EH (cell line): ENCODE data around the gene HDC.
A peak's percentile ranks its signal among the peaks of the same experiment; 100 is the strongest.

Source experiments
- DNase-seq: peaks from one replicate; pipeline ENCODE4 v3.0.0-alpha.2; 2015; ENCODE audit warnings: low read depth

The HDC gene, protein sequence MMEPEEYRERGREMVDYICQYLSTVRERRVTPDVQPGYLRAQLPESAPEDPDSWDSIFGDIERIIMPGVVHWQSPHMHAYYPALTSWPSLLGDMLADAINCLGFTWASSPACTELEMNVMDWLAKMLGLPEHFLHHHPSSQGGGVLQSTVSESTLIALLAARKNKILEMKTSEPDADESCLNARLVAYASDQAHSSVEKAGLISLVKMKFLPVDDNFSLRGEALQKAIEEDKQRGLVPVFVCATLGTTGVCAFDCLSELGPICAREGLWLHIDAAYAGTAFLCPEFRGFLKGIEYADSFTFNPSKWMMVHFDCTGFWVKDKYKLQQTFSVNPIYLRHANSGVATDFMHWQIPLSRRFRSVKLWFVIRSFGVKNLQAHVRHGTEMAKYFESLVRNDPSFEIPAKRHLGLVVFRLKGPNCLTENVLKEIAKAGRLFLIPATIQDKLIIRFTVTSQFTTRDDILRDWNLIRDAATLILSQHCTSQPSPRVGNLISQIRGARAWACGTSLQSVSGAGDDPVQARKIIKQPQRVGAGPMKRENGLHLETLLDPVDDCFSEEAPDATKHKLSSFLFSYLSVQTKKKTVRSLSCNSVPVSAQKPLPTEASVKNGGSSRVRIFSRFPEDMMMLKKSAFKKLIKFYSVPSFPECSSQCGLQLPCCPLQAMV

DNA sequence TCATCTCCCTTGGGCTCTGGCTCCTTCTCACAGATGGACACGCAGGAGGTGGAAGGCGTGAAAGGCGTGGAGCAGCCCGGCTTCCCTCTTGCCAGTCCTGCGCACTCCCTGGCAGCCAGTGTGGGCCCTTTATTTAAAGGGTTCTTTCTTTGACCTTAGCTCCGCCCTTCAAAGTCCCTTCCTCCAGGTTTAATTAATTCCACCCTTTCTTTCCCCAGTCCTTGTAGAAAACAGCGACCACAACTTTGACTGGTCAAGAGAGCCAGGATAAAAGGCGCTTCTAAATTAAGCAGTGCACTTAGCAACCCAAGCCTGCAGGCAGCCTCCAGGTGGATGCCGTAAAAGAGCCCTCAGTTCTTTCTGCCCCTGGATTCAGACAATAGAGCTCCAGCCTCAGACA lies at the start of gene HDC:
HDC (minus strand) TSS at position 107 of the 400 bp plus-strand sequence; CDS start at position 4, 103 bp downstream.
- DNase-seq = no peak

GRCh38 chr15:50312636-50313035 lies 47.1 kb upstream of the HDC start:
- no peak for DNase-seq

DNA sequence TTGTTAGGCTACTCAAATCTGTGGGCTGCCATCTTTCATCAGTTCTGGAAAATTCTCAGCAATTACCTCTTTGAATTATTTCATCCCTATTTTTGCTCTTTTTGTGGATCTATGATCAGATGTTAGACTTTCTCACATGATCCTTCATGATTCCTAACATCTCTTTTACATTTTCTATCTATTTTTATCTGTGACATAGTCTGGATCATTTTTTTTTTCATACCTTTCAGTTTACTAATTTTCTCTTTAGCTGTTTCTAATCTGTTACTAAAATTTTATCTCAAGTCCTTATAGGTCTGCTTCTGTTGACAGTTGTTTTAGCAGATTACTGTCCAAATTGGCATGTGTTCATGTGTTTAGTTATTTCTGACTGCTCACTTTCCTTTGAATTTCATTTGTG lies 42.3 kb upstream of the HDC start:
- DNase-seq = no peak

GRCh38 chr15:50304836-50305235 lies 39.3 kb upstream of the HDC start:
- no peak for DNase-seq

- no peak for DNase-seq
Measured at GRCh38 chr15:50302581-50302980, 37.1 kb upstream of the HDC start.

- DNase-seq = no peak
Measured at GRCh38 chr15:50298340-50298739, 32.8 kb upstream of the HDC start.

DNA sequence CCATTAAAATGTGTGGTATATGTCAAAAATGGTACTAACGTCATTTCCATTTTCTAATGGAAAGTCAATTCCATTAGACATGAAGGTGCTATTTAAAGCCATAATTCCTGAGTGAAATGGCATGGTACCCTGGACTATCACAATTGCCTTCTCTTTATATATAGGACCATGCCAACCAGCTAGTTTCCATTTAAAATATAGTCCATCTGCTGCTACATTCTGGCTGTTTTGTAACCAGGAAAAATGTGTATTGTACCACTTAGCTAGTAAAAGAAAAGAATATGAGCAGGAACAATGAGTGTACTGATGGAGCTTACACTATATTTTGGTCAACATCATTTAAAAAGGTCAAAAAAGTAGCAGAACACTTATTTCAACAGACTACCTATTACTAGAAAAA lies 30.4 kb upstream of the HDC start:
- DNase-seq = no peak

DNA sequence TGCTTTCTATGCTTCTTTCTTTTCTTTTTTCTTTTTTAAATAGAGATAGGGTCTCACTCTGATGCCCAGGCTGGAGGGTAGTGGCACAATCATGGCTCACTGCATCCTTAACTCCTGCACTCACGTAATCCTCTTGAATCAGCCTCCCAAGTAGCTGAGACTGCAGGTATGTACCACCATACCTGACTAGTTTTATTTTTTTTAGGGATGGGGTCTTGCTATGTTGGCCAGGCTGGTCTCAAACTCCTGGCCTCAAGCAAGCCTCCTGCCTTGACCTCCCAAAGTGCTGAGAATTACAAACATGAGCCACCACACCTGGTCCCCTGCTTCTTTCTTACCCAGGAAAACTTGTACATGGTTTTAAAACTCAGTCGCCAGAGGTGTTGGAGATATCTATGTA lies 24.2 kb upstream of the HDC start:
- DNase-seq = no peak

GRCh38 chr15:50287324-50288116 lies 22.0 kb upstream of the HDC start:
- no peak for DNase-seq

GRCh38 chr15:50281427-50281826 lies 15.9 kb upstream of the HDC start:
- DNase-seq = no peak

GRCh38 chr15:50280271-50280670 lies 14.7 kb upstream of the HDC start:
- DNase-seq = no peak

- DNase-seq = peak; percentile 11
Measured at GRCh38 chr15:50278496-50278895, 13.0 kb upstream of the HDC start.

DNA sequence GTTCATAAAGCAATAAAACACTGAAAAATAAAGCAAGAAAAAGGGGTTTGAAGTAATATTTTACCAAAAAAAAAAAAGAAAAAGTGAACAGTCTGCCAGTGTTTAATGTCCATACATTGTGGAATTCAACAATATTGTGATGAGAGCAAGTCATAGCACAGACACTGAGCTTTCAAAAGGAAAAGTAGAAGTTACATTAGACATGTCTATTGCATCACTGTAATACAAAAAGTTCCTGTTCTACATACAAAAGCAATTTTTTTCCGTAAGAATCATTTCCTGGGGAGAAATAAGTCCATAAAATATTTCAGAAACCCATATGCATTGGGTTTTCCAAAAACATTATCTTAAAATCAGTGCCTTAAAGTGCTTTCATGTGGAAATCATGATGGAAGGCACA lies 11.8 kb upstream of the HDC start:
- no peak for DNase-seq

DNA sequence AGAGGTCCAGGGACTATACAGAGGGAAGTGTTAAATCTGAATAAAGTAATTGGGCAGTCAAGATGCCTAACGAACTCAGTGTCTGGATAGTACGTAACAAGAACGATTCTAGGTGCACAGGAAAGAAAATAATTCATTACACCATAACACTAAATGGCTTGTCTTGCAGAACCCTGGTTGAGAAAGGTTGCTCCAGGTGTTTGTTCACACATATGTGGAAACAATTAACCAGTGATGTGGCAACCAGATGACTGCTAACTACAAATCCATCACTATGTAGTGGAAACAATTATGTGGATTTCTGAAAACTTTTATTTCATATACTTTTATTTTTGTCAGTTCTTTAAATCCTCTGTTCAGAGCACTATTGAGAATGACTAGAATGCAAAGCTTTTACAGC lies 10.4 kb upstream of the HDC start:
- DNase-seq = no peak

GRCh38 chr15:50275091-50275490 lies 9.6 kb upstream of the HDC start:
- DNase-seq = no peak

DNA sequence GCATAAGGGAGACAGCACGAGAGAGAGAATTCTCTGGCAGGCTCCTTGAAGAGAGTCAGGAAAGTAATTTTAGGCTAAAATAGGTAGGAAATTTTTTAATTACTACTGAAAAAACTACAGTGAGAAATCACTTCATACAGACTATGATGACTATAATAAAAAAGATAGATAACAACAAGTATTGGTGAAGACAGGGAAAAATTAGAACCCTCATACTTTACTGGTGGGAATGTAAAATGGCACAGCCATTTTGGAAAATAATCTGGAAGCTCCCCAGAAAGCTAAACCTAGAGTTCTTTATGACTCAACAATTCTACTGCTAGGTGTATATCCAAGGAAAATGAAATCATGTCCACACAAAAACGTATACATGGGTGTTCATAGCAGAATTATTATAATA lies 2.1 kb upstream of the HDC start:
- DNase-seq = no peak

GRCh38 chr15:50262533-50262932 lies 3.0 kb downstream of the HDC start:
- DNase-seq = no peak

- no peak for DNase-seq
Measured at GRCh38 chr15:50261981-50262380, 3.5 kb downstream of the HDC start.

GRCh38 chr15:50260969-50261496 lies 4.5 kb downstream of the HDC start:
- DNase-seq = no peak

GRCh38 chr15:50259276-50259675 lies 6.2 kb downstream of the HDC start:
- DNase-seq = no peak

DNA sequence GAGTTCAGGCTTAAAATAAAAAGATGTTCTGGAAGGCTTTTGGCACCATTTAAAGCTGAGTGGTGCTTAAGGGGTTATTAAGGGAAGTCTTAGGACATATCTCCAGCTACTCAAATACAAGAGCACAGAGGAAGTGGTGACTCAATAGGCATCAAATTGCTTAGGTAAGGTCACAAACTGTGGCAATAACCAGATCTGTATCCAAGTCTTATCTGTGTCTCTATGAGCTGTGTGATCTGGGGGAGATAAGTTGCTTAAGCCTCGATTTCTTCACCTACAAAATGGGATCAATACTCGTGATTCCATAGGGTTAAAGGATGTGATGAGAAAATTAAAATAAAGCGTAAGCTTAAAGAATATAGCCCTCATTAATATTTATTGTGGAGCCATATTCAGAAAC lies 7.6 kb downstream of the HDC start:
- peak; percentile 60 for DNase-seq

DNA sequence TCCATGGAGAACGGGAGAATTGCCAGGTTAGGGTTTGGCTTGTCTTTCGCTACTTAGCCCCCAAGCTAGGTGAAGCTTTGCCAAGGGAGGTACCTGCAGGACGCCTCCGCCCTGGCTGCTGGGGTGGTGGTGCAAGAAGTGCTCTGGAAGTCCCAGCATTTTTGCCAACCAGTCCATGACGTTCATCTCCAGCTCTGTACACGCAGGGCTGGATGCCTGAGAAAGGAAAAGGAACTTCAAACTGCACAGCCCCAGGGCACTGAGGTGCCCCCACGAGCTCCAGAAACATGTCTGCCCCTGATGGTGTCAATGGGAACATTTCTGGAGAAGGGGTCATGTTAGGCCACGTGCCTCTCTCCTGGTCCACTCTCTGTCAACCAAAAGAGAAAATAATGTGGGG lies 8.2 kb downstream of the HDC start:
- DNase-seq = no peak
